Neural progenitor cell (in vitro differentiated cells): ENCODE data around the gene BMPR1A. TPM values are rescaled to one million over a fixed set of nuclear protein-coding genes. Genes with fewer than 3 reads are reported as not detected.

Source experiments
- DNase-seq: peaks from one replicate; pipeline ENCODE4 v3.0.0-alpha.2; 2016; ENCODE audit warnings: low spot score
- H2AFZ ChIP-seq: fragments of 200-600 bp; sonication (generic); replicated peaks from 2 replicates; pipeline ENCODE4 v1.6.1; 2016; ENCODE audit warnings: antibody characterized with exemption
- H3F3A ChIP-seq: fragments of 200-600 bp; sonication (generic); 2 replicates; pipeline ENCODE4 v1.6.1; 2016; ENCODE audit warnings: antibody characterized with exemption, low read depth
- H3K27ac ChIP-seq: fragments of 200-600 bp; sonication (generic); 2 replicates; pipeline ENCODE4 v1.5.1; 2016; ENCODE audit warnings: mild to moderate bottlenecking
- H3K27me3 ChIP-seq: fragments of 200-600 bp; sonication (generic); 2 replicates; pipeline ENCODE4 v1.6.1; 2016; ENCODE audit warnings: mild to moderate bottlenecking, moderate library complexity
- H3K36me3 ChIP-seq: fragments of 200-600 bp; sonication (generic); 2 replicates; pipeline ENCODE4 v1.5.1; 2016
- H3K4me1 ChIP-seq: fragments of 200-600 bp; sonication (generic); 2 replicates; pipeline ENCODE4 v1.6.1; 2016; ENCODE audit warnings: mixed run types
- H3K4me2 ChIP-seq: fragments of 200-600 bp; sonication (generic); 2 replicates; pipeline ENCODE4 v1.6.1; 2016
- H3K4me3 ChIP-seq: fragments of 200-600 bp; sonication (generic); 2 replicates; pipeline ENCODE4 v1.5.1; 2016
- H3K79me2 ChIP-seq: fragments of 200-600 bp; sonication (generic); 2 replicates; pipeline ENCODE4 v1.6.1; 2016; ENCODE audit warnings: low read depth
- H3K9ac ChIP-seq: fragments of 200-600 bp; sonication (generic); 2 replicates; pipeline ENCODE4 v1.6.1; 2016
- H3K9me3 ChIP-seq: fragments of 200-600 bp; sonication (generic); 2 replicates; pipeline ENCODE4 v1.5.1; 2016; ENCODE audit warnings: low read depth
- H4K20me1 ChIP-seq: fragments of 200-600 bp; sonication (generic); 2 replicates; pipeline ENCODE4 v1.6.1; 2016; ENCODE audit warnings: low read depth
- H3K27ac Mint-ChIP-seq: 3 replicates; pipeline ENCODE4 v1.8.0; 2021; ENCODE audit warnings: mixed read lengths
- H3K27me3 Mint-ChIP-seq: 2 replicates; pipeline ENCODE4 v1.8.0; 2022; ENCODE audit warnings: low read depth, mild to moderate bottlenecking, inconsistent platforms, moderate library complexity, mixed read lengths; ENCODE audit not compliant: insufficient read depth
- H3K36me3 Mint-ChIP-seq: 3 replicates; pipeline ENCODE4 v1.8.0; 2021; ENCODE audit warnings: mixed read lengths
- H3K4me1 Mint-ChIP-seq: 3 replicates; pipeline ENCODE4 v1.8.0; 2021; ENCODE audit warnings: mixed read lengths
- H3K4me3 Mint-ChIP-seq: 3 replicates; pipeline ENCODE4 v1.8.0; 2021; ENCODE audit warnings: mild to moderate bottlenecking, moderate library complexity, mixed read lengths
- H3K9me3 Mint-ChIP-seq: 3 replicates; pipeline ENCODE4 v1.8.0; 2020; ENCODE audit warnings: mixed read lengths
- EZH2 ChIP-seq: fragments of 200-600 bp; sonication (generic); IDR thresholded peaks from 2 replicates; pipeline ENCODE4 v1.6.1; 2017; ENCODE audit warnings: antibody characterized with exemption, mild to moderate bottlenecking, moderate library complexity
- EZH2phosphoT487 ChIP-seq: fragments of 200-600 bp; sonication (generic); IDR thresholded peaks from 2 replicates; pipeline ENCODE4 v1.6.1; 2017; ENCODE audit warnings: antibody characterized with exemption
- total RNA-seq: library from RNA; depleted of rRNA; stranded (reverse); fragments of >200 nt; gene quantifications from 2 replicates; pipeline ENCODE4 v1.2.3, GENCODE V29; 2015; ENCODE audit warnings: low replicate concordance
- TF ChIP-seq, protein P1 (sequence below): fragments of 200-600 bp; sonication (generic); IDR thresholded peaks from 2 replicates; pipeline ENCODE4 v1.5.1; 2017; ENCODE audit warnings: antibody characterized with exemption, mild to moderate bottlenecking

BMPR1A gene
- total RNA-seq, 1 donor from 2014 or later: 76.2 TPM

DNA sequence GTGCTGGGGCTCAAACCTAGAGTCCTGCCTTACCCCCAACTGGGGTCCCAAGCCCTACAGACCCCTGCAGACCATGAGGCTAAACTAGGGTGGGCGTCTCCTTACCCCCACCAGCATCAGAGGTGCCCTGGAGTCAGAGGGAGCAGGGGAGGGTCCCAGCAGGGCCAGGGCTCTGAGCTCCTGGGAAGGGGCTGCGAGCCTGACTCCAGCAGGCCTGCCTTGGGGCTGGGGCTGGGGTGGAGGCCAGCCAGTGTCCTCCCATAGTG lies 203.3 kb downstream of the BMPR1A start:
- Mint-ChIP-seq H3K4me3 (no peak overlapping the region), H3K36me3 (no peaks in the 10 kb centered on the region), H3K4me1 (peaks cover 40% of the 10 kb centered on the region), H3K9me3 (no peaks in the 10 kb centered on the region), H3K27ac (no peak overlapping the region), H3K27me3 (peaks cover 6% of the 10 kb centered on the region)
- Histone ChIP-seq H3K4me2 (no peak overlapping the region), H3K27ac (no peak overlapping the region), H3K4me3 (no peak overlapping the region), H3K27me3 (no peaks in the 10 kb centered on the region), H3F3A (no peaks in the 10 kb centered on the region), H4K20me1 (no peaks in the 10 kb centered on the region), H3K4me1 (peaks cover 22% of the 10 kb centered on the region), H3K9me3 (no peaks in the 10 kb centered on the region), H3K79me2 (no peaks in the 10 kb centered on the region), H3K9ac (no peak overlapping the region), H3K36me3 (no peaks in the 10 kb centered on the region), H2AFZ (no peak overlapping the region)
- TF ChIP-seq, protein P1, sequence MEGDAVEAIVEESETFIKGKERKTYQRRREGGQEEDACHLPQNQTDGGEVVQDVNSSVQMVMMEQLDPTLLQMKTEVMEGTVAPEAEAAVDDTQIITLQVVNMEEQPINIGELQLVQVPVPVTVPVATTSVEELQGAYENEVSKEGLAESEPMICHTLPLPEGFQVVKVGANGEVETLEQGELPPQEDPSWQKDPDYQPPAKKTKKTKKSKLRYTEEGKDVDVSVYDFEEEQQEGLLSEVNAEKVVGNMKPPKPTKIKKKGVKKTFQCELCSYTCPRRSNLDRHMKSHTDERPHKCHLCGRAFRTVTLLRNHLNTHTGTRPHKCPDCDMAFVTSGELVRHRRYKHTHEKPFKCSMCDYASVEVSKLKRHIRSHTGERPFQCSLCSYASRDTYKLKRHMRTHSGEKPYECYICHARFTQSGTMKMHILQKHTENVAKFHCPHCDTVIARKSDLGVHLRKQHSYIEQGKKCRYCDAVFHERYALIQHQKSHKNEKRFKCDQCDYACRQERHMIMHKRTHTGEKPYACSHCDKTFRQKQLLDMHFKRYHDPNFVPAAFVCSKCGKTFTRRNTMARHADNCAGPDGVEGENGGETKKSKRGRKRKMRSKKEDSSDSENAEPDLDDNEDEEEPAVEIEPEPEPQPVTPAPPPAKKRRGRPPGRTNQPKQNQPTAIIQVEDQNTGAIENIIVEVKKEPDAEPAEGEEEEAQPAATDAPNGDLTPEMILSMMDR: no peak
- no peak for TF ChIP-seq EZH2
- no peak for TF ChIP-seq EZH2phosphoT487
- DNase-seq: no peak

DNA sequence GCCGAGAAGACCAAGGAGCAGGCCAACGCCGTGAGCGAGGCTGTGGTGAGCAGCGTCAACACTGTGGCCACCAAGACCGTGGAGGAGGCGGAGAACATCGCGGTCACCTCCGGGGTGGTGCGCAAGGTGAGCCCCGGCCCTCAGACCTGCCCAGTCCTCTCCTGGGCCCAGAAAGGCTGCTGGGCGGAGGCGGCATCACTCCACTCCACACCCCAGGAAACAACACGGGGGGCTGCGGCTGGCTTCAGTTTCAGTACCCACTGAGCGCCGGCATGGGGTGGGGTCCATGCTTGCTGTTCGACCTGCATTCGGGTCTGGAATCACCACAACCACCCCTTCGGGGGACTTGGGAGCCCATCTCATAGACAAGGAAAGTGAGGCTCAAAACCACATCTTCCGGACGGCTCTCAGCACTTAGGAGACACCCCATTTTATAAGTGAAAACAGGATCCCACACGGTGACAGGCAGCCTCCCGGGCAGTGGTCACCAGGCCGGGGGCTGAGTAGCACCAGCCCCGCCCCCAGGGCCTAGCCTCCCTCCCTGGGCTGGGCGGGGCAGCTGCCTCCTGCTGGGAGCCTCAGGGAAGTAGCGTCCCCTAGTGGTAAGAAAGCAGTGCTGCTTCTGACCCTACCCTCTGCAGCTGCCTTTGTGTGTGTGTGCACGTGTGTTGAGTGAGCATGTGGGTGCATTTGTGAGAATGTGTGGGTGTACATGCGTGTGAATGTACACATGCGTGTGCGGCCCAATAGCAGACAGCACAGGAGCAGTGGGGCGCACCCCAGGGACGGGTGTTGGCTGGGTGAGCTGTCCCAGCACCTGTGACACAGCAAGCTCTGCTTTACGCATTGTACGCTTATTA lies 203.8 kb downstream of the BMPR1A start:
- Histone ChIP-seq H3K36me3 (no peaks in the 10 kb centered on the region), H3K27ac (no peak overlapping the region), H3K4me3 (no peak overlapping the region), H3K4me2 (no peak overlapping the region), H4K20me1 (no peaks in the 10 kb centered on the region), H3K9me3 (no peaks in the 10 kb centered on the region), H2AFZ (peak overlapping the region; percentile 44), H3K27me3 (no peaks in the 10 kb centered on the region), H3K9ac (no peak overlapping the region), H3K79me2 (no peaks in the 10 kb centered on the region), H3F3A (no peaks in the 10 kb centered on the region), H3K4me1 (peaks cover 16% of the 10 kb centered on the region)
- H3K27me3 Mint-ChIP-seq: peaks cover 2% of the 10 kb centered on the region
- DNase-seq: peak; percentile 66
- H3K4me3 Mint-ChIP-seq: no peak overlapping the region
- H3K27ac Mint-ChIP-seq: peak overlapping the region; percentile 84
- peaks cover 34% of the 10 kb centered on the region for H3K4me1 Mint-ChIP-seq
- TF ChIP-seq EZH2phosphoT487: no peak
- TF ChIP-seq, protein P1: peak; percentile 80
- no peaks in the 10 kb centered on the region for H3K9me3 Mint-ChIP-seq
- H3K36me3 Mint-ChIP-seq: no peaks in the 10 kb centered on the region

DNA sequence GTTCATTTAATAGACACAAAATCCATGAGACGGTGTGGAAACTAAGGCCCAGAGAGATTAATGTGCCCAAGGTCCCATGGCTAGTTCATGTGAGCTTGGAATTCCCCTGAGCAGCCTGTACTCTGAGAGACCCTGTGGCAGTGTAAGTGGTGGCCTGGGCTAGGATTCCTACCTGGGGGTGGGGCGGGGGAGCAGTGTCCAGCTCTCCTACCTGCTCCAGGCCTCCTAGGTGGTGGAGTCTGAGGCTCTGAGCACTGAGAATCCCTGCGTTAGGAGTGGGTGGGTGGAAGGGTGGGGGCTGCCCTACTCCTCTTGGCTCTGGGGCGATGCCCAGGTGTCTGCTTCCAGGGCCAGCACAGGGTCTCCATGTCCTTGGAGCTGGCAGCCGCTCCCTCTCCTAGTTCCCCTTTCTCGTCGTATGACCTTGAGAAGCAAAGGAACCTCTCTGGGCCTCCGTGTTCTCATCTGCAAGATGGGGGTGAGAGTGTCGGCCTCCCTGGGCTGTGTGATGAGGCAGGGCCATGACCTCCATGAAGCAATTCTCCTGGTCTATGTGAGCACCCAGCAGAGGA lies 204.5 kb downstream of the BMPR1A start:
- no peak for TF ChIP-seq EZH2
- Histone ChIP-seq H3K4me3 (no peak overlapping the region), H3K4me2 (no peak overlapping the region), H3K79me2 (no peaks in the 10 kb centered on the region), H3K36me3 (no peaks in the 10 kb centered on the region), H3K27me3 (no peaks in the 10 kb centered on the region), H2AFZ (peak overlapping the region; percentile 44), H3K27ac (no peak overlapping the region), H3F3A (no peaks in the 10 kb centered on the region), H3K4me1 (peaks cover 12% of the 10 kb centered on the region), H3K9me3 (no peaks in the 10 kb centered on the region), H3K9ac (no peak overlapping the region), H4K20me1 (no peaks in the 10 kb centered on the region)
- Mint-ChIP-seq H3K4me3 (no peak overlapping the region), H3K4me1 (peaks cover 36% of the 10 kb centered on the region), H3K9me3 (no peaks in the 10 kb centered on the region), H3K27me3 (peaks cover 2% of the 10 kb centered on the region), H3K27ac (peak overlapping the region; percentile 84), H3K36me3 (no peaks in the 10 kb centered on the region)
- no peak for DNase-seq

DNA sequence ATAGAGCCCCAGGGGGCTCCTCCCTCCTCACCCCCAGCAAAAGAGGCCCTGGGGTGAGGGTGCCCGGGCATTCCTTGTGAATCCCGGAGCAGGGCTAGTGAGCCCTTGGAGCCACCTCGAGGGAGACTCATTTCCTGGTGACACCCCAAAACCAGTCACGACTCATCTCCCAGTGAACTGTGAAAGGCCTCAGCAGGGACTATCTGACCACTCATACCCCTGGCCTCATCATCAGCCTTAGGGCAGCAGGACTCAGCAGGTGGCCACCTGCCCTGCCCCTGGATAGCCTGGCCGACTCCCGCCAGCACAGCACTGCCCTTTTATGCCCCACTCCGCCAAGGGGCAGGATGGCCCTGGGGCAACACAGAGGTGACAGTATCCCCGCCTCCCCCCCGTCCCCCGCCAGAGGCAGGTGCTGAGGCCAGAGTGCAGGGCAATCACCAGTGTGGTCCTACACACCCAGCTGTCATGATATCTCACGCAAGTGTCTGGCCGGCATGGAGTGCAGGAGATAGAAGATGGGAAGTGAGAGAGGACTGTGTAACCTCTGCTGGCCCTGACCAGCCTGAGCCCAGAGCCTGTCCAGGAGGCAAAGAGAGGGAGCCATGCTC lies 205.2 kb downstream of the BMPR1A start:
- Histone ChIP-seq H3K4me3 (no peak overlapping the region), H3K9me3 (no peaks in the 10 kb centered on the region), H3K4me1 (peaks cover 14% of the 10 kb centered on the region), H2AFZ (no peak overlapping the region), H3K36me3 (no peaks in the 10 kb centered on the region), H3K79me2 (no peaks in the 10 kb centered on the region), H3F3A (no peaks in the 10 kb centered on the region), H3K27ac (no peak overlapping the region), H4K20me1 (no peaks in the 10 kb centered on the region), H3K9ac (no peak overlapping the region), H3K4me2 (no peak overlapping the region), H3K27me3 (no peaks in the 10 kb centered on the region)
- Mint-ChIP-seq H3K27me3 (peaks cover 2% of the 10 kb centered on the region), H3K4me1 (peaks cover 36% of the 10 kb centered on the region), H3K27ac (peak overlapping the region; percentile 74), H3K9me3 (no peaks in the 10 kb centered on the region), H3K4me3 (no peak overlapping the region), H3K36me3 (no peaks in the 10 kb centered on the region)
- no peak for DNase-seq
- TF ChIP-seq EZH2 (no peak), EZH2phosphoT487 (no peak)
- TF ChIP-seq, protein P1: no peak
